HepG2 (cell line): Measurements from ENCODE around the gene MTCH1.

Experiments
- EZH2 ChIP-seq: conservative IDR thresholded peaks from 2 replicates; pipeline ENCODE4 v1.6.1; 2012; ENCODE audit warnings: mild to moderate bottlenecking, low read depth, low read length, moderate library complexity
- KAT7 ChIP-seq: IDR thresholded peaks from 2 replicates; pipeline ENCODE4 v1.6.1; 2018; ENCODE audit warnings: borderline replicate concordance, missing compliant biosample characterization
- MYNN ChIP-seq: sonication (generic); formaldehyde crosslinking; IDR thresholded peaks from 2 replicates; pipeline ENCODE4 v1.4.0; 2020; ENCODE audit warnings: mild to moderate bottlenecking, low read depth, missing genetic modification reagents
- NFKB2 ChIP-seq: sonication (generic); formaldehyde crosslinking; IDR thresholded peaks from 2 replicates; pipeline ENCODE4 v1.4.0; 2020; ENCODE audit warnings: missing genetic modification reagents, borderline replicate concordance
- POLR2A ChIP-seq, 2 experiments: IDR thresholded peaks; 2 replicates each; pipeline ENCODE4 v1.6.1; 2011; ENCODE audit warnings: low read depth in 2 of 2, low read length in 2 of 2, mild to moderate bottlenecking in 1 of 2, moderate library complexity in 1 of 2; ENCODE audit not compliant: insufficient read depth in 1 of 2
- TOE1 ChIP-seq: sonication (generic); formaldehyde crosslinking; IDR thresholded peaks from 2 replicates; pipeline ENCODE4 v1.4.0; 2020; ENCODE audit warnings: mild to moderate bottlenecking, missing genetic modification reagents
- ZBTB20 ChIP-seq: sonication (generic); formaldehyde crosslinking; IDR thresholded peaks from 2 replicates; pipeline ENCODE4 v1.8.1; 2023; ENCODE audit warnings: missing genetic modification reagents, low read depth, mild to moderate bottlenecking, borderline replicate concordance
- ZNF296 ChIP-seq: sonication (generic); formaldehyde crosslinking; conservative IDR thresholded peaks from 2 replicates; pipeline ENCODE4 v1.5.0; 2020; ENCODE audit warnings: mild to moderate bottlenecking, missing genetic modification reagents
- ZNF530 ChIP-seq: sonication (generic); formaldehyde crosslinking; IDR thresholded peaks from 2 replicates; pipeline ENCODE4 v1.5.0; 2020; ENCODE audit warnings: low read depth, mild to moderate bottlenecking, missing genetic modification reagents
- TF ChIP-seq, protein P1 (sequence below): IDR thresholded peaks from 2 replicates; pipeline ENCODE4 v1.6.1; 2018; ENCODE audit warnings: missing genetic modification reagents, mild to moderate bottlenecking, missing compliant biosample characterization
- TF ChIP-seq, protein P2 (sequence below): sonication (generic); formaldehyde crosslinking; IDR thresholded peaks from 2 replicates; pipeline ENCODE4 v1.5.0; 2020; ENCODE audit warnings: mild to moderate bottlenecking, missing genetic modification reagents, moderate library complexity

DNA sequence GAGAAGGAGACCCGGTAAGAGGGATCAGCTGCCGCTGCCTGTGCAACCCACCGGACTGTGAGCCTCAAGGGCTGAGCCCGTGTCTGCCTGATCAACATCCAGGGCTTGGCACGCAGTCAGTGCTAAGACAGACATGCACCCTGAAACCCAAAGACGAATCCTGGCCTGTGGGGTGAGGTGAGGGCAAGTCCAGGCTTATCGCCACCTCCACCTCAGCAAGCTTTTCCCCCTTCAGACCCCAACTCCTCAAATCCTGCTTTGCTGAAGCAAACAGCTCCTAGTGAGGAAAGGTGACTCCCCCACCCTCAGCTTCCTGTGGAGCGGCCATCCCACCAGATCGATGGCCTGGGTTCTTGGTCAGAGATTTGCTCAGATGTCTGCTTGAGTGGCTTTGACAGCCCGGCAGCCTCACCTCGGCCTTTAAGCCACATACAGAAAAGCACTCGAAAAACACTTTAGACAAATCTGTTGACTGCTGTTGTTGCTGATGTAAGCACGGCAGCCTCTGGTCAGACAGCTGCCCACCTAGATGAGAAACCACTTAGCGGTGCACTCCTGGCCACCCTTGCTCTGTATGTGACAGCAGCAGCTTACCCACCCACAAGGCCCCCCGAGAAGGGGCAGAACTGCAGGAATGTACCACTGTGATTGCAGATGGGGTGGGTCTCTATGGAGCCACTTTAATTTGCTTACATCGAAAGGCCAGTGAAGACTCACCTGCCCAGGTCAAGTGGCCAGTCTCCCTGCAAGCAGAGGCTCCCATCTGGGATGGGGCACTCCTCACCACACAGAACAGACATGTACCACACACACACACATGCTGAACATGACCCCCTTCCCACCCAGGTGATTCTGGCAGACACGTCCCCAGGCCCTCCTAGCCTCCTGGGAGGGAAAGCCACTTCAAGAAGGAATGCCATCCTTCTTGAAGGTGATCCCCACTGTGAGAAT lies 14.8 kb downstream of the MTCH1 start:
- TF ChIP-seq, protein P1, sequence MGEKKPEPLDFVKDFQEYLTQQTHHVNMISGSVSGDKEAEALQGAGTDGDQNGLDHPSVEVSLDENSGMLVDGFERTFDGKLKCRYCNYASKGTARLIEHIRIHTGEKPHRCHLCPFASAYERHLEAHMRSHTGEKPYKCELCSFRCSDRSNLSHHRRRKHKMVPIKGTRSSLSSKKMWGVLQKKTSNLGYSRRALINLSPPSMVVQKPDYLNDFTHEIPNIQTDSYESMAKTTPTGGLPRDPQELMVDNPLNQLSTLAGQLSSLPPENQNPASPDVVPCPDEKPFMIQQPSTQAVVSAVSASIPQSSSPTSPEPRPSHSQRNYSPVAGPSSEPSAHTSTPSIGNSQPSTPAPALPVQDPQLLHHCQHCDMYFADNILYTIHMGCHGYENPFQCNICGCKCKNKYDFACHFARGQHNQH, result no peak
- TF ChIP-seq POLR2A (IDR thresholded peaks at IDR 0.05; ENCODE audit: insufficient read depth in 1 of 2, low read depth in 2 of 2, low read length in 2 of 2), result no peak
- TF ChIP-seq, protein P2, sequence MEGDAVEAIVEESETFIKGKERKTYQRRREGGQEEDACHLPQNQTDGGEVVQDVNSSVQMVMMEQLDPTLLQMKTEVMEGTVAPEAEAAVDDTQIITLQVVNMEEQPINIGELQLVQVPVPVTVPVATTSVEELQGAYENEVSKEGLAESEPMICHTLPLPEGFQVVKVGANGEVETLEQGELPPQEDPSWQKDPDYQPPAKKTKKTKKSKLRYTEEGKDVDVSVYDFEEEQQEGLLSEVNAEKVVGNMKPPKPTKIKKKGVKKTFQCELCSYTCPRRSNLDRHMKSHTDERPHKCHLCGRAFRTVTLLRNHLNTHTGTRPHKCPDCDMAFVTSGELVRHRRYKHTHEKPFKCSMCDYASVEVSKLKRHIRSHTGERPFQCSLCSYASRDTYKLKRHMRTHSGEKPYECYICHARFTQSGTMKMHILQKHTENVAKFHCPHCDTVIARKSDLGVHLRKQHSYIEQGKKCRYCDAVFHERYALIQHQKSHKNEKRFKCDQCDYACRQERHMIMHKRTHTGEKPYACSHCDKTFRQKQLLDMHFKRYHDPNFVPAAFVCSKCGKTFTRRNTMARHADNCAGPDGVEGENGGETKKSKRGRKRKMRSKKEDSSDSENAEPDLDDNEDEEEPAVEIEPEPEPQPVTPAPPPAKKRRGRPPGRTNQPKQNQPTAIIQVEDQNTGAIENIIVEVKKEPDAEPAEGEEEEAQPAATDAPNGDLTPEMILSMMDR (CRISPR knock-in tag), result no peak
- TF ChIP-seq ZNF530 (CRISPR knock-in tag), result no peak
- TF ChIP-seq NFKB2 (CRISPR knock-in tag), result no peak
- TF ChIP-seq KAT7 (CRISPR knock-in tag), result no peak
- no peak for TF ChIP-seq MYNN
- no peak for TF ChIP-seq EZH2
- TF ChIP-seq ZNF296 (CRISPR knock-in tag), result no peak
- no peak for TF ChIP-seq TOE1 (CRISPR knock-in tag)
- no peak for TF ChIP-seq ZBTB20 (CRISPR knock-in tag)
